HG03060 (cell line): ENCODE data around the gene ANO8.
"Not testable (repeated sequence)": the region's sequence is repeated elsewhere in the genome, so short reads cannot be mapped to it uniquely, and the experiment has no call there.

Experiments
- ATAC-seq: cut with Tn5 transposase; IDR thresholded peaks from one replicate; pipeline ENCODE4 v1.9.1; 2021; ENCODE audit warnings: low read depth, moderate number of reproducible peaks; ENCODE audit not compliant: unreplicated experiment

ANO8 gene, protein sequence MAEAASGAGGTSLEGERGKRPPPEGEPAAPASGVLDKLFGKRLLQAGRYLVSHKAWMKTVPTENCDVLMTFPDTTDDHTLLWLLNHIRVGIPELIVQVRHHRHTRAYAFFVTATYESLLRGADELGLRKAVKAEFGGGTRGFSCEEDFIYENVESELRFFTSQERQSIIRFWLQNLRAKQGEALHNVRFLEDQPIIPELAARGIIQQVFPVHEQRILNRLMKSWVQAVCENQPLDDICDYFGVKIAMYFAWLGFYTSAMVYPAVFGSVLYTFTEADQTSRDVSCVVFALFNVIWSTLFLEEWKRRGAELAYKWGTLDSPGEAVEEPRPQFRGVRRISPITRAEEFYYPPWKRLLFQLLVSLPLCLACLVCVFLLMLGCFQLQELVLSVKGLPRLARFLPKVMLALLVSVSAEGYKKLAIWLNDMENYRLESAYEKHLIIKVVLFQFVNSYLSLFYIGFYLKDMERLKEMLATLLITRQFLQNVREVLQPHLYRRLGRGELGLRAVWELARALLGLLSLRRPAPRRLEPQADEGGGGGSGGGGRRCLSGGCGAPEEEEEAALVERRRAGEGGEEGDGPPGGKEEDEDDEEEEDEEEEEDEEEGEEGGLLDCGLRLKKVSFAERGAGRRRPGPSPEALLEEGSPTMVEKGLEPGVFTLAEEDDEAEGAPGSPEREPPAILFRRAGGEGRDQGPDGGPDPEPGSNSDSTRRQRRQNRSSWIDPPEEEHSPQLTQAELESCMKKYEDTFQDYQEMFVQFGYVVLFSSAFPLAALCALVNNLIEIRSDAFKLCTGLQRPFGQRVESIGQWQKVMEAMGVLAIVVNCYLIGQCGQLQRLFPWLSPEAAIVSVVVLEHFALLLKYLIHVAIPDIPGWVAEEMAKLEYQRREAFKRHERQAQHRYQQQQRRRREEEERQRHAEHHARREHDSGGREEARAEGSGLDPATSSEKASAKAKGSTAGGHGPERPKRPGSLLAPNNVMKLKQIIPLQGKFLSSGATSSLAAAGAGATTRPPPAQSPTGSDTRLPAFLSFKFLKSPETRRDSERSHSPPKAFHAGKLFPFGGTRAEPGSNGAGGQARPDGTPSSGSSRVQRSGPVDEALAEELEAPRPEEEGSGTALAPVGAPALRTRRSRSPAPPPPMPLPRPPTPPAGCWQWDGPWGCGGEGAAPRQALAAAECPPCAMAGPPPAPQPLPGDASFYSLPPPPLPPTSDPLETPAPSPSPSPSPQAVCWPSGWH

GRCh38 chr19:17334414-17335409 is at the start of gene ANO8:
Gene ANO8, minus strand, starts transcription at chr19:17334855. Its CDS starts 185 bp downstream, at chr19:17334670.
- ATAC-seq, result no peak

- no peak for ATAC-seq
Observed at GRCh38 chr19:17380426-17381138, 45.9 kb upstream of the ANO8 start.

- ATAC-seq, result no peak
Observed at GRCh38 chr19:17379221-17379631, 44.6 kb upstream of the ANO8 start.

DNA sequence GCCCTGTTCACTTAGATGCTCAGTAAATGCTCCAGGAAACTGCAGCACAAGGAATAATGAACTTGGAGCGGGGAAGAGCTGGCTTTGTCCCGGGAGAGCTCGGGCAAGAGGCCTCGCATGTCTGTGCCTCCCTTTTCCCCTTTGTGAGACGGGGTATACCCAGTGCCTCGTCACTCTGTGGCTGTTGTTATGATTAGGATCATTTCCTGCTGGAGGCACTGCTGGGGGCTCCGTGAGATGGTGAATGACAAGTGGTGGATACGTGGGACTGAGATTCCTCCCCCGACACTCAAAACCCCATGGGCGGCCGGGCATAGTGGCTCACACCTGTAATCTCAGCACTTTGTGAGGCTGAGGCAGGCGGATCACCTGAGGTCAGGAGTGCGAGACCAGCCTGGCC is 43.6 kb upstream of the ANO8 start:
- no peak for ATAC-seq

DNA sequence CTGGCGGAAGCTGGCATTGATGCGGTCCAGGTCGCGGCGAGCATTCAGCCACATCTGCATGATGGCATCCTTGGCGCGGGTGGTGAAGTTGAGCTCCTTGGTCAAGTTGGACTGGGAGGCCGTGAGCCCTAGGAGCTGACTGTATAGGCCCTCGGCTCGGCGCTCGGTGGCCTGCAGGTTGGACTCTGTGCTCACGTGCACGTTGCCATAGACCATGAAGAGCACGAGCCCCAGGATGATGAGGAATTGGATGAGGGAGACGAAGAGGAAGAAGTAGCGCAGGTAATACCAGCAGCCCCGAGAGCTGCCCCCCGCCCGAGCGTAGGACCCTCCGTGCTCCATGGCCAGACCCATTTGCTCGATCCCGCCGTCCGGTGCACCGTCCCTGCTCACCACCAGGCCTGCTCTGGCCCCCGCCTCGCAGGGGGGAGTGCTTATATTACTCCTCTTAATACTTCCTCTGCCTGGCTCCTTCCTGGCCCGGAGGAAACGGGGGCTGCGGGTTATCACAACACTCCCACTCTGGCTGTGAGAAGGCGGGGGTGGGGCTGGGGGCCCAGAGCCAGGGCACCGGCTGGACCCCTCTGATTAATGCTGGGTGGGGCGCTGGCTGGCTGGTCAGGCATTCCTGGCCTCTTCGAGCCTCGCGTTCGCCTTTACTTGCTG is 42.4 kb upstream of the ANO8 start, which contains the start of gene PLVAP:
Gene PLVAP, minus strand, starts transcription at position 408 of the 666 bp plus-strand sequence. Its CDS starts 54 bp downstream, at position 354.
- ATAC-seq, result no peak

DNA sequence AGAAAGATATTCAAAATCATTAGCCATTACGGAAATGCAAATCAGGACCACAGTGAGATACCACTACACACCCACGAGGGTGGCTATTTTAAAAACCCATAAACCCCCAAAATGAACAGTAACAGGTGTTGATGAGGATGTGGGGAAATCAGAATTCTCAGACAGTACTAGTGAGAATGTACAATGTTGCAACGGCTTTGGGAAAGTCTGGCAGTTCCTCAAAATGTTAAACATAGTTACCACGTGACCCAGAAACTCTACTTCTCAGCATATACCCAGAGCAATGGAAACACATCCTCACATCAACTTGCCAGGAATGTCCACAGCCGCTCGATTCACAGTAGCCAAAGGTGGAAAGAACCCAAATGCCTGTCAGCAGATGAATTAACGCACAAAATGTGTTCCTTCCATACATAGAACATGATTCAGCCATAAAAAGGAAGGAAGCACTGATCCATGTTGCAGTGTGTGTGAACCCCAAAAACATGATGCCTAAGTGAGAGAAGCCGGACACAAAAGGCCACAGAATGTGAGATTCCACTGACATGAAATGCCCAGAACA is 35.5 kb upstream of the ANO8 start:
- peak; percentile 94 for ATAC-seq

GRCh38 chr19:17365361-17365760 is 30.7 kb upstream of the ANO8 start:
- ATAC-seq, result no peak

DNA sequence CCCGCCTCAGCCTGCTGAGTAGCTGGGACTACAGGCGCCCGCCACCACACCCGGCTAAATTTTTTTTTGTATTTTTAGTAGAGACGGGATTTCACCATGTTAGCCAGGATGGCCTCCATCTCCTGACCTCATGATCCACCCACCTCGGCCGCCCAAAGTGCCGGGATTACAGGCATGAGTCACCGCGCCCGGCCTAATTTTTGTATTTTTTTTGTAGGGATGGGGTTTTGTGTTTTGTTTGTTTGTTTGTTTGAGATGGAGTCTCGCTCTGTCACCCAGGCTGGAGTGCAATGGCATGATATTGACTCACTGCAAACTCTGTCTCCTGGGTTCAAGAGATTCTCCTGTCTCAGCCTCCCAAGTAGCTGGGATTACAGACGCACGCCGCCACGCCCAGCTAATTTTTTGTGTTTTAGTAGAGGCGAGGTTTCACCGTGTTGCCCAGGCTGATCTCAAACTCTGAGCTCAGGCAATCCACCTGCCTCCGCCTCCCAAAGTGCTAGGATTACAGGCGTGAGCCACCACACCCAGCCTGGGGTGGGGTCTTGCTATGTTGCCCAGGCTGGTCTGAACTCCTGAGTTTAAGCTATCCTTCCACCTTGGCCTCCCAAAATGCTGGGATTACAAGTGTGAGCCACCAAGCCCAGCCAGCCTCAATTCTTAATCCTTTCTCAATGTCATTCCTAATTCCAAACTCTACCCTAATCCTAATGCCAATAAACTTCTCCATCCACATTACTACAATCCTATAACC is 29.4 kb upstream of the ANO8 start:
- ATAC-seq, result not testable (repeated sequence)

- no peak for ATAC-seq
Observed at GRCh38 chr19:17359905-17360800, 25.5 kb upstream of the ANO8 start.

- ATAC-seq, result no peak
Observed at GRCh38 chr19:17358395-17358794, 23.7 kb upstream of the ANO8 start.

DNA sequence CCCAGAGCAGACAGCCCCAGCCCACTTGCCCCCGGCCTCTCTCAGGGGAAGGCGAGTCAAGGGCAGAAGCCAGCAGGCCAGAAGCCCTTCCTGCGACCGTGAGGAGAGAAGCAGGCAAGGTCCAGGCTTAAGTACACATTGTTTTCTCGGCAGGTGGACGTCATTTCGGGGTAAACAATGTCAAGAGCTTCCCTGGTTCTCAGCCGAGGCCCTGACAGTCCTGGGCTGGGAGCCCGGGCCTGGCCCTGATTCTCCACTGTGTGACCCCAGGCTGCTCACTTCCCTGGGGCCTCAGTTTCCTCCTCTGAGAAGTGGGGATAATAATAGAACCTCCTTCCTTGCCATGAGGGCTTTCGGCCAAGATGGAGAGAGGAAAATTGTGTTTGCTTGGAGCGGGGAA is 23.1 kb upstream of the ANO8 start:
- ATAC-seq, result no peak

GRCh38 chr19:17357078-17357666 is 22.5 kb upstream of the ANO8 start:
- no peak for ATAC-seq

DNA sequence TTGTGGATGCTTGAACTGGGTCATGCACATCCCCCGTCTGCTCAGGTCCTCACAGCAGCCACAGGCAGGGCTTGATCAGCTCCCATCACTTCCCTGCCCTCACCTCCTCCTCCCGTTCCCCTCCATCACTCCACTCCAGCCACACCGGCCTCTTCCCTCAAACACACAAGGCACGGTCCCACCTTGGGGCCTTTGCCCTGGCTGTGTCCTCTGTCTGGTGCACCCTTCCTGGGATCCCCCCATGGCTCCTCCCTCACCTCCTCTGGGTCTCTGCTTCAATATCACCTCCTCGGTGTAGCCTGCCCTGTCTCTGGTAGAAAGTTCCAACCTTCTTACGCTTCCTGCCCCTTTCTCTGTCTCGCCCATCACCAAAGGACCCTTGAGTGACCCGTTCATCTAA is 18.7 kb upstream of the ANO8 start:
- no peak for ATAC-seq

DNA sequence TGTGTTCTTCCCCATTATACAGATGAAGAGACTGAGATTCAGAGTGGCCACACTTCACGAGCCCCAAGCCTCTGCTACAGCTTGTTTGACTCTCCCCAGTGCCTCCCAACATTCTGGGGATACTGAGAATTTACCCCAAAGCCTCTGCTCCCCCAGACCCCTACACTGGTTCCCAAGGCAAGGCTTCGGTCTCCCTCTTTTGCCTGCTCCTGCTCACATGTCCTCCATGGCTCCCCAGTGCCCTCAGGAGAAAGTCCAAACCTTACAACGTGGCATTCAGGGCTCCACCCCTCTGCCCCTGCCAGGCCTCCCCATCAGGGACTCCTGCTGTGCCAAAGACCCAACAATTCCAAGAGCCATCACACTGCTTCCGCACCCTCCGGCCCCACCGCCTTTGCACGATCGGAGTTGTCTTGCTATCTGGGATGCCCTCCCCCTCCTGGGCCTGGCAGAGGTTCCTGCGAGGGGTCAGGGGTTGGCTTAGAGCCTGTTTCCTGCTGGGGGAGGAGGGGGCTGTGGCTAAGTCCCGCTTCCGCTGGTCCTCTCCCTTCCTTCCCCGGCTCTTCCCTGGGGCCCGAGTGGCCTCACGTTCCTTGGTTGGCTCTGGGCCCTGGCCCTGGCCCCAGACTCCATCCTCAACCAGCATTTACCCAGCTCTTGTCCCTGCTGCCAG is 18.1 kb upstream of the ANO8 start:
- ATAC-seq, result no peak

GRCh38 chr19:17351815-17352435 is 17.3 kb upstream of the ANO8 start:
- ATAC-seq, result no peak
